ENCODE measurements around the gene TLL2.
A peak's percentile ranks its signal among the peaks of the same experiment; 100 is the strongest.

Gene TLL2

DNA sequence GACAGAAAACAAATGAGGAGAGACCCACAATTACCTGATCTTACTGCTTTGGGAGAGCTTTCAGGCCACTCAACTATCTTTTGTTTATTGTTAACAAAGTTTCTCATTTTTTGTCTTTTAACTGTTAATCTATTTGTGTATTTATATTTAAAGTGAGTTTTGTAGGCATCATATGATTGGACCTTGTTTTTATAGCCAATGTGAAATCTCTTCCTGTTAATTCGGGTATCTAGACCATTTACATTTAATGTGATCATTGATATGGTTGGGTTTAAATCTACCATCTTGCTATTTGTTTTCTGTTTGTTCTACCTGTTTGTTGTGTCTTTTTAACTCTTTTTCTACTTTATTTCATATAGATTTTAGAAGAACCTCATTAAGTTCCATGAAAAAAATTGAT lies 167.4 kb downstream of the TLL2 start:
- DNase-seq: no peak

DNA sequence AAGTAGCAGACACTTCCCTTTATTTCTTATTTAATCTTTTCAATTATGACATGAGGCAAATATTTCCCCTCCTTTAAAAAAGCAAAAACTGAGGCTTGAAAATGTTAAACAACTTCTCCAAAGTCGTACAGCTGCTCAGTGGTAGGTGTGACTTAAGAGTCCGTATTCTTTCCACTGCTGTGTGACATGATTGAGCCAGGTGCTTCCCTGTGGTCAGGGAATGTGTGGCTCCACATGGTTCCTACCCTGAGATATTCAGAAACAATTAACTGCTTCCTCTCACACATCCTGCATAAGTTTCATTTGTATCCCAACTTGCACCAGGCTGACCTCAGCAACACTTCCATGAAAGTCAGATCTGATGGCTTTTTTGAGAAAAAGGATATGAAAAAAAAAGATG lies 168.5 kb downstream of the TLL2 start:
- no peak for DNase-seq

GRCh38 chr10:96344178-96344577 lies 169.5 kb downstream of the TLL2 start:
- DNase-seq: no peak

DNA sequence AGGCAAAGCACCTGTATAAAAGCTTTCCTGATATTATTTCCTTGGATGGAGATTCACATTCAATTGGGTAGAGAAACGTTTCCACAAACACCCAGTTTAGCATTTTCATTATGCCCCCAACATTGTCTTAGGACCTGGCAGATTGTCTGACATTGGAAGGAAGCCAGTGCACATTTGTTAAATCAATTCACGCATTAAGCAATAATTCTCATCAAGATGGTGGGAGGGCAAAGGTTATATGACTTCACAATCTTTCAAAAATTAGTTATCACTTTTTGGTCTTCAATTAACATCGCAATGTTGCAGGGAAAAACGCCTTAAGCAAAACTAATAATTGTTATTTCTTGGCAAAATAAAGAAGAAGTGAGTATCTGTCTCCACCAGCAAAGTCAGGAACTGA lies 171.3 kb downstream of the TLL2 start:
- no peak for DNase-seq

DNA sequence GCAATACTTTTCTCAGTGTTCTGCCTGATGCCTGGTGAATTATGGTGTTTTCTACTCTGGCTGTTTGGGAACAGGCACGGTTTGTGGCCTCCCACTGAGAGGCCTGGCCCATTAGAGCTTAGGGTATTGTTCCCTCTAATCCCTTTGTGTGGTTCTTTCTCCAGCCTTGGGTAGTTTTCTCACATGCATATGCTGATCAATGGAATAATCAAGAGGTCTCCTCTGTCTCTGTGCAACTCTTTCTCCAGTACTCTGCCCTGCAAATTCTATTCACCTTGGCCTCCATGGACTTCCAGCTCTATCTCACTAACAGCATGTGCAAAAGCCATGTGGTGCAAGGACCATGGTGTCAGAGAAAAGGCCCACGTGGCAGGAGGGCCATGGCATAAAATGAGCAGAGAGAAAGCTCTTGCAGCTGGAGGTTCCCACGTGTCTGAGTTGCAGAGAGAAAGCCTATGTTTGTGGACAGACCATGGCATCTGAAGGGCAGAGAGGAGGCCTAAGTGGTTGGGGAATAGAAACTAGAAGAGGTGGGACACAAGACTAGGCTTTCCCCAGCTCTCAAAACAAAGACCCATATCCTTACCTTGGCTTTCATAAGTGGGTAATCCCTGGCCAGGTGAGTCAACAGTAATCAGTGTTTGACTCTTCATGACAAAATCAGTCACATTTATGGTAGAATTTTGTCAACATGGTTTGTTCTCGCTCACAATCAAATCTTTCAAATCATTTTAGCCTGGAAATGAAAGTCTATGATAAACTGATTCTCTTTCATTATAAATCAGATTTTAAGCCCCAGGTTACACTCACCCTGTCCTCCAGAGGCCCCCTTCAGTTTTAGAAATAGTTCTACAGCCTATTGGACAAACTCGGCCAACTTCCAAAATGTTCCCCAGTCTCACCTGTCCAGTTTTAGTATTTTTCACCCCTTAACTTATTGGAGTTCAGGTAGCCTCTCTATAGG lies 172.2 kb downstream of the TLL2 start:
- DNase-seq: peak in 1 of 2 experiments; percentile 12

GRCh38 chr10:96339956-96340904 lies 173.5 kb downstream of the TLL2 start:
- peak; percentile 59 to 67 for DNase-seq

GRCh38 chr10:96339383-96339782 lies 174.3 kb downstream of the TLL2 start:
- no peak for DNase-seq

GRCh38 chr10:96338279-96338925 lies 175.3 kb downstream of the TLL2 start:
- DNase-seq: no peak

DNA sequence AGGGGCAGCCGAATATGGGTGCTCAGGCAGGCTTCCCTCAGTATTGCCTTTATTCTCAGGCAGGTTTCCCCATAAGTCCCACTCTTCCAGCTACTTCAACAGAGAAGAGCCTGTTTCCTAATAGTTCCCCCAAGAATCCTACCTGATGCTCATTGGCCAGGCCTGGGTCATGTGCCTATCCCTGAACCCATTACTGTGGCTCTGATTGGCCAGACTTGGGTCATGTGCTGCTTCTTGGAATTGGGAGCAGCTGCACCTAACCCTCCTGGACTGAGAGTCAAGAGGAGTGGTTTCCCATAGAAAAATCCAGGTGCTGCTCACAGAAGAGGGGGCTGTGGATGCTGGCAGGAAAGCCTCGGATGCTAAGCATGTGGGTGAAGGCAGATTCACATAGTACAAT lies 176.6 kb downstream of the TLL2 start:
- no peak for DNase-seq

DNA sequence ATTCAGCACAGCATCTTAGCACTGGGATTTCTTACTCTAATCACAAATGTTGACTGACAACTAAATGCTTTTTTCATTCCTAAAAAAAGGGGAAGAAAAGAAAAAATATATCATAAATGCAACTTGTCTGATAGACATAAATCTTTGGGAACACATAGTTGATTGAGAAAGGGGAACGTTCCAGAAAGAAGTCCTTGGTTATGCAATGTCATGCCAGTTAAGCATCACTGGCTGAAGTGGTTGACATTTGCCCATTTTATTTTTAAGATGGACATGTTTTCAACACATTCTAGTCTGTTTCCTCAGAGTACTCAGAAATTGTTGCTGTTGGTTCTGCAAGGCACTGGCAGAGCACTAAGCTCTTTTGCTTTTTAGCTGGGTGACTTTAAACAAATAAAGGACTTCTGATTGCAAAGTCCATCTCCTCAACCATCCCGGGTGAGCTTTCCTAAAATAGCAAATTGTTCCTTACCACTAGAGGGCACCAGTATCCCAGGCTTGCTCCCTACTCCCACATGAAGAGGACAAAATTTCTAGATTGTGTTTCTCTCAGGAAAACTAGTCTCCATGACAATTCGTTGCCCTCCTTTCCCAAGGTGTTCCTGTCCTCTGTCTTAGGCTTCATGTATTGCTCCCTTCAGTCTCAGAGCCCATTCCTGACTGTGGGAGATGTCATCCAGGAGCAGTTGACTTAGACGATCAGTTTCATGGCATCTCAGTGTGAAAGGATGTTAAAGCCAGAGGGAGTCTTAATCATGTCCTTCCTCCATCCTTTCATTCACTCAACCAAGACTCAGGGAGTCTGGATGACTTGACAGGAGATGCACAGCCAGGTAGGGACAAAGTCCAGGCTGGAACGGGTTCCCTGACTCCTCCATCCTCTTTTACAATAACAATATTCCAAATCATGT lies 178.9 kb downstream of the TLL2 start:
- DNase-seq: peak in 1 of 2 experiments; percentile 7

GRCh38 chr10:96333101-96333500 lies 180.6 kb downstream of the TLL2 start:
- DNase-seq: no peak

DNA sequence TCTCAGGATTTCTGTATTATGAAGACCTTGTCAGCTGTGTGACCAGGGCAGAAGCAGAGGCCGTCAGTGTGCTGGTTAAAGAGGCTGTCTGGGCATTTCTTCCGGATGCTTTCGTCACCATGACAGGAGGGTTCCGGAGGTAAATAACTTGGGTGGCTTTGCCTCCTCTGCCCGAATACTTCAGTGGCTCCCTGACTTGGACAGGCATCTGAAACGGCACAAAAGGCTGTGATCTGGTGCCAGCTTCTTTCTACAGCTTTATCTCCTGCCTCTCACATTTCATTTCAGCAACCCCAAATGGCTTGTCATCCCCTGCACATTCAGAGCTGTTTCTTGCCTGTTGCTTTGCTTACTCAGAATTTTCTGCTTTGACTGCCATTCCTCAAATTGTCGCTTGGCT lies 186.3 kb downstream of the TLL2 start:
- DNase-seq: no peak

- DNase-seq: no peak
Observed at GRCh38 chr10:96325719-96326373, 187.9 kb downstream of the TLL2 start.

DNA sequence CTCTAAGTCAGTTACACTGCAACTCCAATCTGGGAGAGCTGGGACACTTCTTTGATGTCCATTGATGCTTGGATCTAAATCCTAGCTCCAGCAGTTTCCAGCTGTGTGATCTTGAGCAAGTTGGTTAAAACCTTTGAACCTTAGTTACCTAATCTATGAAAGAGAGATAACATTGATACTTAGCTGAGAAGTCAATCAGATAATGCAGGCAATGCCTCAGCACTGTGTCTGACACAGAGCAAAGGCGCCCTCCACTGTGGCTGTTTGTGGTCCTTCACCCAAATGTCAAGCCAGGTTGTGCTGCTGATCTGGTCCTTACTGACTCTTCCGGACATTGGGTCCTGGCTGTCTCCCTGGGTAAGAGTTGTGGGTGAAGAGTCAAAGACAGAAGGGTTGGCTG lies 189.3 kb downstream of the TLL2 start:
- DNase-seq: no peak

DNA sequence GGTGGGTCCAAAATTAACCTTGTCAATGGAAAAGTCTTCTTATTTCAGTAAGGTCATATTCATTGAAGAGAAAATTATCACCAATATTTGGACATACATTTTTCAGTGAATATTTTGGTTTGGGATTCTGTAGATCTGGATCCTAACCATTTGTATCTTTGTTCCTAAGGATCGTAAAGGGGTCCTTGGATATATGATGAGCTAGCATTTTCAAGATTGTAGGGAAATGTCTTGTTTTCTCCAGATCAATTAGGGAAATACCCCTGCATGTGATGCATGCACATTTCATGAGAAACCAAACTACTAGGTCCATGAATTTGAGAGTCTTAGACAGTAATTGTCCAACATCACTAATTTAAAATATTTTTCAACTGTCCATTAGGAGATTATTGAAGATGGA lies 191.5 kb downstream of the TLL2 start:
- DNase-seq: no peak

- DNase-seq: no peak
Observed at GRCh38 chr10:96321822-96322221, 191.9 kb downstream of the TLL2 start.

DNA sequence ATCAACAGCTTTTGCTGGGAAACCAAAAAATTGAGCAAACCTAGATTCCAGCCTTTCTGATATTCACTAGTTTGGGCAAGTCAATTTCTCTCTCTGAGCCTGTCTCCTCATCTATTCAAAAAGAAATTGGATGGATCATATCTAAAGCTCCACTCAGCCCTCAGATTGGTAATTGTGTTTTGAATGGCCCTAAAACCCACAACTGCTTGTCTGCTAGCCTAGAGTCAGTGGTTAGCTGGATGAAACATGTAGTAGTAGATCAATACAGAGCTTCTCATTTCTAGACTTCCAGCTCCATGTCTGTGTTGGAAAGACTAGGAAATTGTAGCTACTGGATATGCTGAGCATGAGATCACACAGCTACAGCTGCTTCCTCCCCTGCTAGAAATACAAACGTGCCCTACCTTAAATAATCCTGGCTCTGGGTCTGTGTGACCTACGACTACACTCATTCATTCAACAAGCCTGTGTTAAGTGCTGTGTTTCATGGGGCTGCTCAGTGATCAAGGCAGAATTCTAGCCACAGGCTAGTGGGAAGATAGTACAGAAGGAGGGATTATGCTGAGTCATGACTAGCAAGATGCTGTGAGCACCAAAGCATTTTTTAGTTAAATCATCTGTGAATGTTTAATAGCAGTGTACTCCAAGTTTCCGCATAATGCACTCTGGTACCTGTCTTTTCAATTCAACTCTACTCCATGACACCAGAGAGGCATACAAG lies 193.8 kb downstream of the TLL2 start:
- DNase-seq: no peak

DNA sequence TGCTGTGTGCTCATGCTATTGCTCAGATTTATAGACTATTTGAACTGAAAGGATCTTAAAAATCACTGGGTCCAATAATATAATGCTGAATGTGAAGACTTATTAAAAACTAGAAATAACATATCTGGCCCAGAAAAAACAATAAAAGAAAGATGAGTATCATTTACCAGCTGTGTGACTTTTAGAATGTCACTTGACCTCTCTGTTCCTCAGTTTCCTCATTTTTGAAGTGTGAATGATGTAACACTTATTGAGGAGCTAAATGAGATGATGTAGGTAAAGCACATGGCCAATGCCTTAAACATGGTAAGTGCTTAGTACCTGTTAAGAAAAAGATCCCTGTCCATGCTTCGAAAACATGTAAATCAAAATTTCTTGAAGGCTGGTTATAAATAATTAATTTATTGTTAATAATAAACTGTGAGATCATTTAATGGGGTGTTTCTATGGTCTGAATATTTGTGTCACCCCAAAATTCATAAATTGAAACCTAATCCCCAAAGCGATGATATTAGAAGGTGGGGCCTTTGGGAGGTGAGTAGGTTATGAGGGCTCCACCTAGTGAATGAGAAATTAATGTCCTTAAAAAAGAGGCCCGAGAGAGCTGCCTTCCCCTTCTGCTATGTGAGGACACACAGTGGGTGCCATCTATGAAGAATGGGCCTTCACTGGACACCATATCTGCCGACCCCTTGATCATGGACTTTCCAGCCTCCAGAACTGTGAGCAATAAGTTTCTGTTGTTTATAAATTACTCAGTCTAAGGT lies 196.5 kb downstream of the TLL2 start:
- no peak for DNase-seq
